K562 (cell line): ENCODE results near the gene MAP1S. TPM values are rescaled to one million over a fixed set of nuclear protein-coding genes. Genes with fewer than 3 reads are reported as not detected.

Source experiments
- ATAC-seq: fragments of 200-7000 bp; cut with Tn5 transposase; 3 replicates; pipeline ENCODE4 v1.9.1; 2020; ENCODE audit warnings: moderate library complexity
- BruUV-seq: library from RNA; stranded (reverse); fragments of 400-500 nt; replicated peaks from 2 replicates; lab custom pipeline; 2021; lab: Mats Ljungman, UMichigan
- CTCF ChIA-PET: fragments of 300-600 bp; formaldehyde crosslinking; extraction: SDS; loops from one replicate; lab custom pipeline; 2021; ENCODE audit warnings: low intra/inter-chr PET ratio; lab: Yijun Ruan, JAX
- POLR2A ChIA-PET: fragments of 300-600, 350-650 bp; sonication (Branson Sonifier 250); formaldehyde crosslinking; extraction: SDS; loops from one replicate; lab custom pipeline; 2021; ENCODE audit warnings: antibody characterized with exemption, inconsistent platforms; lab: Yijun Ruan, JAX
- DNase-seq, 4 experiments: peaks; one replicate each; pipeline versions ENCODE4 v3.0.0 to v3.0.0-alpha.2; 2011 to 2018; ENCODE audit warnings: low spot score in 3 of 4, mixed read lengths in 3 of 4; ENCODE audit errors: extremely low read depth in 1 of 4
- FAIRE-seq: peaks from 2 replicates; lab custom pipeline; 2011; peaks lifted over from hg19 to GRCh38; lab: Jason Lieb, UNC
- H2AFZ ChIP-seq: 2 replicates; pipeline ENCODE4 v1.6.0; 2011; ENCODE audit warnings: low read depth, low read length, control low read depth, inconsistent platforms
- H3K27ac ChIP-seq: fragments of 200-600 bp; 3 replicates; pipeline ENCODE4 v1.8.0; 2011; ENCODE audit warnings: low read depth, mild to moderate bottlenecking, control low read depth, inconsistent platforms, low read length, moderate library complexity, mixed read lengths; ENCODE audit errors: extremely low read depth
- H3K27me3 ChIP-seq, 2 experiments: fragments of 300-600 bp in 1 of 2; 2 replicates in 1 of 2; 3 replicates in 1 of 2; pipeline versions ENCODE4 v1.6.0 to v1.8.0; 2011; ENCODE audit warnings: inconsistent platforms in 2 of 2, low read length in 2 of 2, mild to moderate bottlenecking in 1 of 2, mixed read lengths in 1 of 2, moderate library complexity in 1 of 2; ENCODE audit not compliant: control insufficient read depth in 2 of 2, insufficient read depth in 2 of 2
- H3K36me3 ChIP-seq: fragments of 300-600 bp; 3 replicates; pipeline ENCODE4 v1.8.0; 2011; ENCODE audit warnings: mild to moderate bottlenecking, low read length, inconsistent platforms; ENCODE audit not compliant: control insufficient read depth, insufficient read depth
- H3K4me1 ChIP-seq, 2 experiments: fragments of 200-600 bp in 1 of 2; replicated peaks in 1 of 2; 2 replicates in 1 of 2; 3 replicates in 1 of 2; pipeline versions ENCODE4 v1.5.1 to v1.8.0; 2011; ENCODE audit warnings: inconsistent platforms in 2 of 2, low read length in 2 of 2, mild to moderate bottlenecking in 1 of 2, mixed read lengths in 1 of 2, moderate library complexity in 1 of 2; ENCODE audit not compliant: control insufficient read depth in 2 of 2, insufficient read depth in 2 of 2
- H3K4me2 ChIP-seq: 2 replicates; pipeline ENCODE4 v1.6.1; 2011; ENCODE audit warnings: low read length, control low read depth, inconsistent platforms, mixed read lengths; ENCODE audit not compliant: insufficient read depth
- H3K4me3 ChIP-seq: fragments of 200-600 bp; sonication (generic), shearing (Covaris generic); 2 replicates; pipeline ENCODE4 v1.5.1; 2016; ENCODE audit warnings: control low read depth, inconsistent platforms
- H3K79me2 ChIP-seq: fragments of 200-600 bp; 3 replicates; pipeline ENCODE4 v1.8.0; 2011; ENCODE audit warnings: low read length, inconsistent platforms; ENCODE audit not compliant: control insufficient read depth, insufficient read depth
- H3K9ac ChIP-seq, 2 experiments: 2 replicates each; pipeline versions ENCODE4 v1.6.0 to v1.6.1; 2011; ENCODE audit warnings: low read depth in 2 of 2, low read length in 2 of 2, control low read depth in 1 of 2, inconsistent platforms in 1 of 2, mild to moderate bottlenecking in 1 of 2, mixed read lengths in 1 of 2; ENCODE audit not compliant: insufficient read depth in 1 of 2
- H3K9me1 ChIP-seq: one replicate; pipeline ENCODE4 v1.6.0; 2011; ENCODE audit warnings: inconsistent platforms, mild to moderate bottlenecking, low read length, moderate library complexity; ENCODE audit not compliant: control insufficient read depth, insufficient read depth
- H3K9me3 ChIP-seq: replicated peaks from 2 replicates; pipeline ENCODE4 v1.5.1; 2011; ENCODE audit warnings: low read depth, low read length, inconsistent platforms; ENCODE audit not compliant: control insufficient read depth, insufficient read depth
- H4K20me1 ChIP-seq: replicated peaks from 2 replicates; pipeline ENCODE4 v1.6.1; 2011; ENCODE audit warnings: low read length, inconsistent platforms, mixed read lengths; ENCODE audit not compliant: control insufficient read depth, insufficient read depth
- CREBBP ChIP-seq: IDR thresholded peaks from one replicate; pipeline ENCODE4 v1.6.1; 2012; ENCODE audit warnings: low read depth, mild to moderate bottlenecking, control low read depth, inconsistent platforms, low read length
- GABPB1 ChIP-seq: sonication (generic); formaldehyde crosslinking; IDR thresholded peaks from 2 replicates; pipeline ENCODE4 v1.8.0; 2022; ENCODE audit warnings: mild to moderate bottlenecking, missing genetic modification reagents
- GATAD2A ChIP-seq: fragments of 450-650 bp; IDR thresholded peaks from 2 replicates; pipeline ENCODE4 v1.6.1; 2017
- GTF2F1 ChIP-seq: IDR thresholded peaks from 2 replicates; pipeline ENCODE4 v1.6.1; 2011; ENCODE audit warnings: low read depth, low read length, improper control_type of control experiment
- HSF4 ChIP-seq: fragments of 250-450 bp; sonication (Bioruptor Pico); IDR thresholded peaks from 2 replicates; pipeline ENCODE4 v2.1.2; 2022; ENCODE audit warnings: mild to moderate bottlenecking, moderate library complexity, borderline replicate concordance
- IFI16 ChIP-seq: fragments of 250-450 bp; sonication (Bioruptor Pico); IDR thresholded peaks from 2 replicates; pipeline ENCODE4 v2.1.2; 2022; ENCODE audit warnings: mild to moderate bottlenecking, inconsistent platforms
- MEIS2 ChIP-seq: fragments of 450-650 bp; IDR thresholded peaks from 2 replicates; pipeline ENCODE4 v1.6.1; 2014; ENCODE audit warnings: mild to moderate bottlenecking; ENCODE audit not compliant: partially characterized antibody
- NFYB ChIP-seq: IDR thresholded peaks from 2 replicates; pipeline ENCODE4 v1.6.1; 2011; ENCODE audit warnings: mild to moderate bottlenecking, moderate library complexity; ENCODE audit not compliant: insufficient read length; ENCODE audit errors: extremely low read depth
- TAF15 ChIP-seq: fragments of 200-400 bp; formaldehyde crosslinking; IDR thresholded peaks from 2 replicates; pipeline ENCODE4 v1.6.1; 2017; ENCODE audit warnings: mild to moderate bottlenecking, low read depth, low read length, moderate library complexity
- TGIF2 ChIP-seq: sonication (generic); formaldehyde crosslinking; IDR thresholded peaks from 2 replicates; pipeline ENCODE4 v1.8.1; 2022; ENCODE audit warnings: mild to moderate bottlenecking, missing genetic modification reagents, moderate library complexity
- WHSC1 ChIP-seq: IDR thresholded peaks from one replicate; pipeline ENCODE4 v1.6.1; 2012; ENCODE audit warnings: low read length, control low read depth, inconsistent platforms
- ZNF445 ChIP-seq: fragments of 250-450 bp; sonication (Bioruptor Pico); IDR thresholded peaks from 2 replicates; pipeline ENCODE4 v1.4.0; 2020; ENCODE audit warnings: low read depth, mild to moderate bottlenecking, moderate library complexity
- WGBS: fragments of 100-300 bp; shearing (Covaris generic); methylation state at CpG from one replicate; pipeline ENCODE4 v1.1.6; 2016; ENCODE audit warnings: low coverage, mixed read lengths; ENCODE audit not compliant: insufficient coverage; ENCODE audit errors: missing lambda C conversion rate; 5-methylcytosine and 5-hydroxymethylcytosine counted together
- in situ Hi-C: fragments of 300-500 bp; cut with MboI; formaldehyde crosslinking; loops from 4 replicates; pipeline ENCODE4 v1.15.0; 2018; ENCODE audit warnings: inconsistent platforms, mixed read lengths
- intact Hi-C: fragments of 100-400 bp; cut with micrococcal nuclease; formaldehyde crosslinking; loops from 2 replicates; pipeline ENCODE4 v1.14.2; 2022
- polyA plus RNA-seq, 8 experiments: library from polyadenylated mRNA; depleted of rRNA in 4 of 8; stranded (reverse) in 5 of 8; unstranded in 3 of 8; fragments of >200 nt; fragmentation: Nextera tagmentation in 2 of 8; fragmentation: Illumina TruSeq in 1 of 8; extraction: Ambion mirVana in 2 of 8; extraction: Trizol in 1 of 8; gene quantifications; 2 replicates each; pipeline versions ENCODE4 v1.2.1 to v1.2.3, GENCODE V29; 2011 to 2014; ENCODE audit warnings: inconsistent platforms in 1 of 8, missing spikeins in 1 of 8
- total RNA-seq, 7 experiments: library from RNA; depleted of rRNA in 6 of 7; stranded (reverse); fragments of >200 nt in 6 of 7; fragmentation: Illumina TruSeq in 2 of 7; extraction: Trizol in 2 of 7; gene quantifications; 2 replicates each; pipeline versions ENCODE4 v1.2.1 to v1.2.3, GENCODE V29; 2011 to 2021; ENCODE audit warnings: low replicate concordance in 1 of 7
- TF ChIP-seq, protein P1 (sequence below): fragments of 450-650 bp; formaldehyde crosslinking; IDR thresholded peaks from 2 replicates; pipeline ENCODE4 v1.4.0; 2020; ENCODE audit warnings: mild to moderate bottlenecking, moderate library complexity

The MAP1S gene
- total and polyA plus RNA-seq, 9 of the 15 experiments (the other 6 are each of a cell fraction or from before 2014, with no cell fraction given) = 2.0 to 81.0 (median 9.5) TPM

DNA sequence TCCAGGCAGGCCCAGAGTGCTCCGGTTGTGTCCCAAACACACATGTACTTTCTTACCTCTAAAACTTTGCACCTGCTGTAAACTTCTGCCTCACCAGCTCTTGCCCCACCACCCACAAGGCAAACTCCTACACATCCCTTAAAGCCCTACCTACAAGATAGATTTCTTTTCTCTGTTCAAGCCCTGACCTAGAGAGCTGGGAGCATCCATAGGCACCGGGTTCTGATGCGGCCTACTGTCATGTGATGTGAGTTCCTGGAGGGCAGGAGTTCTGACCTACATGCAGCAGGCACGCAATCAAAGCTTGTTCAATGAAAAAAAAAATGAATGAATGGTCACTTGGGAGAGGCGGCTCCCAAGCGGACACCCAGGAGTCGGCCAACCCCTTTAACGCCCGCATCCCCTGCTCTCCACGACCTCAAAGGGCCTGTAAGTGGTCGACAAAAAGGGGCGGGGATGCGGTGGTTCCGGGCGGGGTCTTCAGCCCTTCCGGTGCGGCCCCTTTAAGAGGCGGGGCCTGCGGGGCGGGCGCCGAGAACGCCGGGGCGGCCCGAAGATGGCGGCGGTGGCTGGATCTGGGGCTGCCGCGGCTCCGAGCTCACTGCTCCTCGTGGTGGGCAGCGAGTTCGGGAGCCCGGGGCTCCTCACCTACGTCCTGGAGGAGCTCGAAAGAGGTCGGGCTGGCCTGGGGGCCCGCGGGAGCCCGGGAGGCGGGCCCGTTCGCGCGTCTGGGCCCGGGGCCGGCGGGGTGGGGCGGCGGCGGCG is at the start of gene MAP1S (continued):
- TF ChIP-seq, protein P1, sequence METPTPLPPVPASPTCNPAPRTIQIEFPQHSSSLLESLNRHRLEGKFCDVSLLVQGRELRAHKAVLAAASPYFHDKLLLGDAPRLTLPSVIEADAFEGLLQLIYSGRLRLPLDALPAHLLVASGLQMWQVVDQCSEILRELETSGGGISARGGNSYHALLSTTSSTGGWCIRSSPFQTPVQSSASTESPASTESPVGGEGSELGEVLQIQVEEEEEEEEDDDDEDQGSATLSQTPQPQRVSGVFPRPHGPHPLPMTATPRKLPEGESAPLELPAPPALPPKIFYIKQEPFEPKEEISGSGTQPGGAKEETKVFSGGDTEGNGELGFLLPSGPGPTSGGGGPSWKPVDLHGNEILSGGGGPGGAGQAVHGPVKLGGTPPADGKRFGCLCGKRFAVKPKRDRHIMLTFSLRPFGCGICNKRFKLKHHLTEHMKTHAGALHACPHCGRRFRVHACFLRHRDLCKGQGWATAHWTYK = no peak
- no peak for TF ChIP-seq IFI16 (CRISPR knock-in tag)
- TF ChIP-seq GATAD2A = no peak
- no peak for TF ChIP-seq ZNF445 (CRISPR knock-in tag)
- TF ChIP-seq GABPB1 (CRISPR knock-in tag) = peak; percentile 44; the same call in 1 of the 2 replicates
- TF ChIP-seq MEIS2 = no peak
- TF ChIP-seq TGIF2 (CRISPR knock-in tag) = no peak
- TF ChIP-seq CREBBP = no peak
- no peak for TF ChIP-seq GTF2F1

DNA sequence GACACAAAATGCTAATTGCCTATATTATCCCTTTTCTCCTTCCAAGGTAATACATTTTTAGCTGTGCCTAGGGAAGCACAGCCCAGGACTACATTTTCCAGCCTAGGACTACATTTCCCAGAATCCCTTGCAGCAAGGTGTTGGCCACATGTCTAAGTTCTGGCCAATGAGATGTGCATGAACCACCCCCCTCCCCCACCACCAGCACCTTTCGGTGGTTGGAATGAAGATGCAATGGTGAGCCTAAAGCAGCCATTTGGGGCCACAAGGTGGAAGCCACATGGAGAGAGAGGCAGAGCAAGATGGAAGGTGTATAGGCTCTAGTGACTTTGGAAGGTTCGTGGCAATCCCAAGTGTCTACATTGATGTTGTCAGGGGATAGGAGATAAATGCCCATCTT is 47.4 kb upstream of the MAP1S start:
- peak; percentile 71 to 80 (median 77) for DNase-seq
- Histone ChIP-seq H4K20me1 (peaks cover 9% of the 10 kb centered on the region), H2AFZ (0 out of 2 replicates have a peak overlapping the region, but pooled peaks have one; percentile 40), H3K27me3 (no peaks in the 10 kb centered on the region; a peak in 2 of 5 replicates), H3K9me3 (no peaks in the 10 kb centered on the region), H3K79me2 (no peaks in the 10 kb centered on the region), H3K36me3 (no peaks in the 10 kb centered on the region), H3K27ac (no peak overlapping the region), H3K9ac (no peak overlapping the region), H3K4me1 (peaks cover 0 to 2% of the 10 kb centered on the region in 2 experiments; a peak in 1 of 5 replicates), H3K4me3 (no peak overlapping the region), H3K4me2 (no peak overlapping the region), H3K9me1 (no peaks in the 10 kb centered on the region)
- intact Hi-C loops (loop anchor here (10.0 kb wide), 1 partner anchor 217 kb away; no protein-coding TSS in a partner anchor), in situ Hi-C loops (no loop called here)
- peak; percentile 99 for FAIRE-seq
- ChIA-PET CTCF (no interaction called here), POLR2A (interaction anchor here (1.7 kb wide), 1 partner anchor 13 kb away, joined by 4 read pairs; no protein-coding TSS in a partner anchor)
- no TSS peak for BruUV-seq
- WGBS = 27% methylated on average over 2 of the region's 2 CpGs
- ATAC-seq = peak; percentile 99
- no peak for TF ChIP-seq WHSC1
- TF ChIP-seq TAF15 = no peak
- TF ChIP-seq HSF4 = no peak
- TF ChIP-seq NFYB = peak; percentile 92
